SK-N-MC (cell line): ENCODE results near the gene PROSER3.

Source experiments
- DNase-seq: peaks from one replicate; pipeline ENCODE4 v3.0.0-alpha.2; 2011; ENCODE audit warnings: low read depth, low spot score
- H3K27ac ChIP-seq: fragments of 200-600 bp; sonication (generic); 2 replicates; pipeline ENCODE4 v1.5.1; 2016; ENCODE audit warnings: mixed run types
- H3K36me3 ChIP-seq: fragments of 200-600 bp; sonication (generic); 2 replicates; pipeline ENCODE4 v1.6.1; 2017; ENCODE audit warnings: antibody characterized with exemption, low read length, mixed read lengths; ENCODE audit not compliant: insufficient read depth
- H3K4me3 ChIP-seq: fragments of 200-600 bp; sonication (generic); 2 replicates; pipeline ENCODE4 v1.5.1; 2016
- H3K9ac ChIP-seq: fragments of 200-600 bp; sonication (generic); 2 replicates; pipeline ENCODE4 v1.8.0; 2017; ENCODE audit warnings: mixed run types, mixed read lengths; ENCODE audit not compliant: insufficient read length
- H3K9me3 ChIP-seq: fragments of 200-600 bp; sonication (generic); 2 replicates; pipeline ENCODE4 v1.6.1; 2017; ENCODE audit warnings: low read depth, mild to moderate bottlenecking, antibody characterized with exemption, low read length, moderate library complexity, mixed read lengths
- EZH2 ChIP-seq: fragments of 200-600 bp; sonication (generic); IDR thresholded peaks from one replicate; pipeline ENCODE4 v1.6.1; 2017; ENCODE audit warnings: antibody characterized with exemption
- FOXP2 ChIP-seq: optimal IDR thresholded peaks from 2 replicates; pipeline ENCODE3; 2011; ENCODE audit warnings: mild to moderate bottlenecking, moderate library complexity; ENCODE audit not compliant: insufficient read depth; ENCODE audit errors: extremely low read length, control extremely low read depth
- POLR2AphosphoS5 ChIP-seq: IDR thresholded peaks from 2 replicates; pipeline ENCODE4 v1.6.1; 2012; ENCODE audit warnings: mild to moderate bottlenecking, low read depth, low read length, borderline replicate concordance

The PROSER3 gene

DNA sequence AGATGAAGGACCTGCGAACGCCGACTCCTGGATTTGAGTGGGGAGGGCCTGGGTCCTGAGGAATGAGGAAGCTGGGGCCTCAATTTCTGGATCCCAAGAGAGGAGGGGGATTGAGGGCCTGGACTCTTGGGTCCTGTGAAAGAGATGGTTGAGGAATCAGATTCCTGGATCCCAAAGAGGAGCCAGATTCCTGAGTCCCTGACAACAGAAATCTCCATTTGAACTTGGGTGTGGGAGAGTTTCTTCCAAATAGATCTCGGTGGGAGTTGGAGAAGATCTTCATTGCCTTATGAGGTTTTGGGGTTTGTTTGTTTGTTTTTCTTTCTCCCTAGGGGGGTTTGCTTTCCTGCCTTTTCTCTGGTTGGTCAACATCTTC, 11.9 kb upstream of the PROSER3 start:
- H3K9ac ChIP-seq, result peak overlapping the region; percentile 81
- H3K9me3 ChIP-seq, result no peaks in the 10 kb centered on the region
- H3K4me3 ChIP-seq, result peak overlapping the region; percentile 87
- DNase-seq, result no peak
- H3K36me3 ChIP-seq, result peaks cover 3% of the 10 kb centered on the region; the same call in 1 of the 2 replicates
- 0 out of 2 replicates have a peak overlapping the region, but pooled peaks have one; percentile 7 for H3K27ac ChIP-seq
- TF ChIP-seq POLR2AphosphoS5, result no peak
- TF ChIP-seq FOXP2, result no peak
- TF ChIP-seq EZH2, result no peak

DNA sequence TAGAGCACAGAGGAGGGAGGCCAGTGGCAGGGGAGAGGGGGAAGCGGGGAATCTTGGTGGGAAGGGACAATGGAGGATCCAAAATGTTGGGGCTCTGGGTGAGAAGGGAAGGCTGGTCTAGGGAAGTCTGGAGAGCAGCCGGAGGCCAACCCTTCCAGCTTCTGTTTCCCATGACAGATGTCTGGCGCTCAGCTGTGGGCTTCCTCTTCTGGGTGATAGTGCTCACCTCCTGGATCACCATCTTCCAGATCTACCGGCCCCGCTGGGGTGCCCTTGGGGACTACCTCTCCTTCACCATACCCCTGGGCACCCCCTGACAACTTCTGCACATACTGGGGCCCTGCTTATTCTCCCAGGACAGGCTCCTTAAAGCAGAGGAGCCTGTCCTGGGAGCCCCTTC, 11.4 kb upstream of the PROSER3 start:
- Histone ChIP-seq H3K9ac (peak overlapping the region; percentile 81), H3K9me3 (no peaks in the 10 kb centered on the region), H3K4me3 (peak overlapping the region; percentile 87), H3K27ac (no peak overlapping the region), H3K36me3 (peaks cover 3% of the 10 kb centered on the region; the same call in 1 of the 2 replicates)
- no peak for TF ChIP-seq FOXP2
- no peak for TF ChIP-seq EZH2
- TF ChIP-seq POLR2AphosphoS5, result no peak
- no peak for DNase-seq

DNA sequence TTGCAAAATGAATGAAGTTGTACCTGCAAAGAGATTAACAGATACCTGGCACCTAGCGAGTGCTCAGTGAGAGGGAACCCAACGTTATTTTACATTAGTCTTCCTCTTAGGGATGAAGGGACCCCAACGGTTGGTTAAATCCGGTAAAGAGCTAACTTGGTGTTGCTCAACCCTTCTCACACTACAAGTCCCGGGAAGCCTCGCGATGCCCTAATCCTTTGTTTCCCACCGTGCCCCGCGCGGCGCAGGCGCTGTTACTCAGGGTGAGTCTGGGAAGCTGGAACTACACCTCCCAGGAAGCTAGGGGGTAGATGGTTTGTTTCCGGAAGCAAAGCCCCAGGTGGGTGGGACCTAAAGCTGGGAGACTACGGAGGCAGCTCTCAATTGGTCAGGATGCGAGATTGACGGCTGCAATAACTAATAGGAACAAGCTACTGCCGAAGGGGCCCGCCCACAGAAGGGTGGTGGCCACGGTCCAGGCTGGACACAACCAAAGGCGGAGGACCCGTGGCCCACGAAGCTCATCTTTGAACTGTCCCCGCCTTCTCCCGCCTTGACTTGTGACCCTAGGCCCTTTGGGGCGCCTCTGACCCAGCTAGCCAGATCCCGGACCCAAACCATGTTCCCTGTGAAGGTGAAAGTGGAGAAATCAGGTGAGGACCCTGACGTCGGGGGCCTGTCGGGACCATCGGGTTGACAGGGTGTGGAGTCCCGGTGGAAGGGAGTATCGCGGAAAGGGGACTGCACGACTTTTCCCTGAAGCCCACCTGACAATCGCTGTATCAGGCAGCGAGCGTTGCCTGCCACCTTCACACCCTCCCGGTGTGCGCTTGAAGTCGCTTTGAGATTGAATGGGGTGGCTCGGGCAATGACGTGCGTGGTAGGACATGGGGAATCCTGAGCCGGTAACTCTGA, 9.6 kb upstream of the PROSER3 start, which contains the start of gene LIN37:
Gene LIN37, plus strand, starts transcription at position 471 of the 915 bp plus-strand sequence. Its CDS starts 149 bp downstream, at position 620.
- TF ChIP-seq EZH2, result no peak
- peak; percentile 74 for TF ChIP-seq POLR2AphosphoS5
- no peak for TF ChIP-seq FOXP2
- Histone ChIP-seq H3K9ac (peak within 1 kb of the TSS; percentile 91), H3K36me3 (peaks cover 3% of the 10 kb centered on the region; the same call in 1 of the 2 replicates), H3K9me3 (no peaks in the 10 kb centered on the region), H3K27ac (peak within 1 kb of the TSS; percentile 37; the same call in 1 of the 2 replicates), H3K4me3 (peak within 1 kb of the TSS; percentile 98)
- peak; percentile 98 for DNase-seq

DNA sequence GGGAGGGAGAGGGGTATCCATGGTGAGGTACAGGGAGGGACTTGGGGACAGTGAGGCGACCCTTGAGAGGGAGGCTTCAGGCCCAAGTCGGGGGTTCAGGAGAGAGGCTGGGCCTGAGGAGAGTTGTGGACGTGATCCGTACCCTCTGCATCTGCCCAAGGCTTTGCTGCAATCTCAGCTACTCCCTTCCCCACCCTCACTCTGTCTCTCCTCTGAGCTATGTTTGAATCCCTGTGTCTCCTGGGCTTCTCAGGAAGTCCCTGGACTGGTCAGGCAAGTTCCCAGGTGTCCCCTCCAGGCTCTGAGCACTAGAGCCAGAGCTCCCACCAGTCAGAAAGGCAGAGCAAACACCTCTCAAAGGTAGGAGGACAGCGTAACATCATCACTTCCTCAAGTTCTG, 7.8 kb upstream of the PROSER3 start:
- H3K4me3 ChIP-seq, result no peak overlapping the region

DNA sequence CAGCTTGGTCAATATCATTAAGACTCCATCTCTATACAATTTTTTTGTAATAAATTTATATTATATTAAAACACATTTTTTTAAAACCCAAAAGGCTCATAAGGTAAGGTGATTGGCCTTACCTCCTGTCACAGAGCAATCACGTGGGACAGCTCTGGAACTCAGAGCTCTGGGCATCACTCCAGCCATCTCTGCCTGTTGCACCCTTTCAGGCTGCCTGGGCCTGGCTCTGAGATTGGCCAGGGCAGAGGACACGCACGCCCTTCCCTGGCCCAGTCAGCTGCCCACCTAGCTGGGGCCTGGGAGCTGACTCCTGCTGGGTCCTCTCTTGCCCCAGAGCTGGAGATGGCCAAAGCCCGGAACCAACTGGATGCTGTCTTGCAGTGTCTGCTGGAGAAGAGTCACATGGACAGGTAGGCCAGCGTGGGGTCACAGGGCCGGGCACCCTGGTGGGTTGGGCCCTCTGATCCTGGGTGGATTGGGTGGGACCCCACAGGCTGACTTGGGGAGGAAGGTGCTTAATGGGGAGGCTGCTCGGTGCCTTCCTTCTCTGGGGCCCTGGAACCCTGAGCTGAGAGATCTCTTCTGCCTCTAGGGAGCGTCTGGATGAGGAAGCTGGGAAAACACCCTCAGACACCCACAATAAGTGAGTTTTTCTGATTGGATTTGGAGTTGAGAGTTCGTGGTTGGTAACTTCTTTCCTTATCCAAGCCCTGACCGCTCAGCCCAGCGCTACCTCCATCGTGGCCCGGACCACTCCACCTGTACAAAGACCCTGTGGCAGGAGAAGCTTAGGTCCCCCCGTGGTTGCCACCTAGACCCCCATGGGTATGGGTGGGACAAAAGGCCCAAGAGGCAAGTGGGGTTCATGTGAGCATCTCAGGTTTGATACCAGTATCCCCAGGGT, 5.9 kb upstream of the PROSER3 start:
- DNase-seq, result no peak
- Histone ChIP-seq H3K9ac (no peak overlapping the region), H3K36me3 (no peaks in the 10 kb centered on the region; the same call in 1 of the 2 replicates), H3K4me3 (no peak overlapping the region), H3K27ac (no peak overlapping the region), H3K9me3 (no peaks in the 10 kb centered on the region)
- TF ChIP-seq FOXP2, result no peak
- TF ChIP-seq POLR2AphosphoS5, result no peak
- no peak for TF ChIP-seq EZH2

More for the DNA sequence above, 7.8 kb upstream of the PROSER3 start:
- TF ChIP-seq FOXP2 (no peak), POLR2AphosphoS5 (no peak)
- DNase-seq, result no peak
- H3K27ac ChIP-seq, result no peak overlapping the region
- H3K36me3 ChIP-seq, result no peaks in the 10 kb centered on the region; the same call in 1 of the 2 replicates
- H3K9ac ChIP-seq, result no peak overlapping the region
- no peaks in the 10 kb centered on the region for H3K9me3 ChIP-seq

DNA sequence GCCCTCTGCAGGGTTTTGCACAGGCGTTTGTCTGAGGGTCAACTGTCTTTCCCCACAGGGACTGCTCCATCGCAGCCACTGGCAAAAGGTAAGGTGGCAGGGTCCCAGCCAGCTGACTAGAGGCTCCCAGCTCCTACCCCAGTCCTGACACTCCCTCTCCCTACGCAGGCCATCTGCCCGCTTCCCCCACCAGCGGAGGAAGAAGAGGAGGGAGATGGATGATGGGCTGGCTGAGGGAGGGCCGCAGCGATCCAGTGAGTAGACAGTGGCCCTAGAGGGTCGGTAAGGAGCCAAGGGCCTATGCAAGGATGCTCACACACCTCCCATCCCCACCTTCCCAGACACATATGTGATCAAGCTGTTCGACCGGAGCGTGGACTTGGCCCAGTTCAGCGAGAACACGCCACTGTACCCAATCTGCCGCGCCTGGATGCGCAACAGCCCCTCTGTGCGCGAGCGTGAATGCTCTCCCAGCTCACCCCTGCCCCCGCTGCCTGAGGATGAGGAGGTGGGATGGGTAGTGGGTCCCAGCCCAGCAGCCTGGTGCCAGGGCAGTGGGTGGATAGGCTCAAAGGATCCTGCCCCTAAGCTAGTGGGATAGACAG, 5.1 kb upstream of the PROSER3 start:
- Histone ChIP-seq H3K4me3 (no peak overlapping the region), H3K9me3 (no peaks in the 10 kb centered on the region), H3K27ac (no peak overlapping the region), H3K36me3 (no peaks in the 10 kb centered on the region; the same call in 1 of the 2 replicates), H3K9ac (no peak overlapping the region)
- TF ChIP-seq POLR2AphosphoS5 (no peak), EZH2 (no peak), FOXP2 (no peak)
- no peak for DNase-seq

DNA sequence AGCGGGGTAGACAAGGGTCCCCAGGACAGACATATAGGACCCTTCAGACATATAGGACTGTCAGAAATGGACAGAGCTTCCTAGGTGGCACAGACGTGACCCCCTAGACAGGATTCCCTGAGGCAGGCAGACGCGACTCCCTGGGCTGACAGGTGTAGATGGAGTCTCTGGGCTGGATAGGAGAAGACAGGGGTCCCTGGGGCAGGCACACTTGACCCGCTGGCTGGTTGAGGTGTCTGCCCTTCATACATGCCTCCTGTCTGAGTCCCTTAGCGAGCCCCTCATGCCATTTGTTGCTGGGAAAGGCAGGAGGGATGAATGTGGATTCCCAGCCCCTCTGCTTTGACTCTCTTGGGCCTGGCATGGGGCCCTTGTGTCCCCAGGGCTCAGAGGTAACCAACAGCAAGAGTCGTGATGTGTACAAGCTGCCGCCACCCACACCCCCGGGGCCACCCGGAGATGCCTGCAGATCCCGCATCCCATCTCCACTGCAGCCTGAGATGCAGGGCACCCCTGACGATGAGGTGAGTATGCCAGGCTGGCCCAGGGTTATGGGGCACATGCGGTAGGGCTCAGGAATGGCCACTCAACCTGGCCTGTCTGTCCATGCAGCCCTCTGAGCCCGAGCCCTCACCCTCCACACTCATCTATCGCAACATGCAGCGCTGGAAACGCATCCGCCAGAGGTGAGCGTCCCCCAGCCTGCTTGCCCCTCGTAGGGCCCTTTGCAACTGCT, 4.2 kb upstream of the PROSER3 start:
- TF ChIP-seq POLR2AphosphoS5, result no peak
- no peak for TF ChIP-seq EZH2
- TF ChIP-seq FOXP2, result no peak
- DNase-seq, result no peak
- no peak overlapping the region for H3K27ac ChIP-seq
- no peaks in the 10 kb centered on the region for H3K9me3 ChIP-seq
- no peaks in the 10 kb centered on the region; the same call in 1 of the 2 replicates for H3K36me3 ChIP-seq
- H3K9ac ChIP-seq, result no peak overlapping the region
- H3K4me3 ChIP-seq, result no peak overlapping the region
